ENCODE data around the gene SPDYC. TPM values are rescaled to one million over a fixed set of nuclear protein-coding genes. Genes with fewer than 3 reads are reported as not detected.

SPDYC gene
- total RNA-seq, 1 donor from 2014 or later, result not detected

- no peak for DNase-seq (ENCODE audit: low read depth)
- H3K4me3 ChIP-seq (ENCODE audit: low read depth, low read length), result no peak overlapping the region
- no peak for TF ChIP-seq CTCF (conservative IDR thresholded peaks at IDR 0.05; ENCODE audit: low read depth, low read length)
Measured at GRCh38 chr11:65131895-65132237, 38.2 kb upstream of the SPDYC start.

DNA sequence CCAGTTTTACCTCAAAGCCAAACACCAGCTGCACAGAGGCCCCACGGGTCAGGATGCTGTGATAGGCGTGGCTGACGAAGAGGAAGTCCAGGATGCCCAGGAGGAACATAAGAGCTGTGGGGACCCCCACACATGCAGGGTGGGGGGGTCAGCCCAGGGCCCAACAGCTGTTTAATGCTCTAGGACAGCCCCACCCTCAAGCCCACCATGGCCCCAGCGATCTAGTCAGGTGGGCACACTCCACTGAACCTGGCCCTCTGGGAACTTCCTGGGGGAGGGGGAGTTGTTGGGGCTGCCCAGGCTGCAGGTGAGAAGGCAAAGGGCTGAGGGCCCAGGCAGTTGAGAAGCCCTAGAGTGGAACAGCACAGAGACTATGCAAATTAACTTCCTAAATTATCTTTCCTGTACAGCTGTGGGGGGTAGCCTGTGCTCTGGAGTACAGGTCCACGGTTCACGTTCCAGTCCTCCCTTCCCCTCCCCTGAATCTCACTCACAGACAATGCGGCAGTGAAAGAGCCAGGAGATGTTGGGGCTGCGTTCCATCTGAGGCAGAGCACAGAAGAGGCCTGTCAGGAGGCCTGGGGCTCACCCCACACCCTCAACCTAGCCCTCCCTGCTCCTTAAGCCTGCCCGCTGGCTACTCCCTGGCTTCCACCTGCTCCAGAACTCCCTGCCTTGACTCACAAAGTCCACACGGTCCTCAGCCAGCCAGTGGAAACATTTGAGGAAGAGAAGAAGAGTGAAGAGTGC lies 37.6 kb upstream of the SPDYC start:
- TF ChIP-seq CTCF (conservative IDR thresholded peaks at IDR 0.05; ENCODE audit: low read depth, low read length), result no peak
- no peak overlapping the region for H3K4me3 ChIP-seq (ENCODE audit: low read depth, low read length)
- no peak for DNase-seq (ENCODE audit: low read depth)

GRCh38 chr11:65132988-65133700 lies 36.9 kb upstream of the SPDYC start:
- no peak for TF ChIP-seq CTCF (conservative IDR thresholded peaks at IDR 0.05; ENCODE audit: low read depth, low read length)
- no peak for DNase-seq (ENCODE audit: low read depth)
- peak overlapping the region; percentile 76 for H3K4me3 ChIP-seq (ENCODE audit: low read depth, low read length)

- no peak for TF ChIP-seq CTCF (conservative IDR thresholded peaks at IDR 0.05; ENCODE audit: low read depth, low read length)
- no peak for DNase-seq (ENCODE audit: low read depth)
Measured at GRCh38 chr11:65133724-65134123, 36.3 kb upstream of the SPDYC start.

GRCh38 chr11:65134240-65134951 lies 35.6 kb upstream of the SPDYC start, which contains the start of gene SYVN1:
Gene SYVN1, minus strand, starts transcription at chr11:65134519. Its CDS starts 918 bp downstream, at chr11:65133601.
- peak within 1 kb of the TSS; percentile 76 for H3K4me3 ChIP-seq (ENCODE audit: low read depth, low read length)
- TF ChIP-seq CTCF (conservative IDR thresholded peaks at IDR 0.05; ENCODE audit: low read depth, low read length), result no peak
- DNase-seq (ENCODE audit: low read depth), result no peak

More at GRCh38 chr11:65133724-65134123, 36.3 kb upstream of the SPDYC start:
- peak overlapping the region; percentile 76 for H3K4me3 ChIP-seq (ENCODE audit: low read depth, low read length)

DNA sequence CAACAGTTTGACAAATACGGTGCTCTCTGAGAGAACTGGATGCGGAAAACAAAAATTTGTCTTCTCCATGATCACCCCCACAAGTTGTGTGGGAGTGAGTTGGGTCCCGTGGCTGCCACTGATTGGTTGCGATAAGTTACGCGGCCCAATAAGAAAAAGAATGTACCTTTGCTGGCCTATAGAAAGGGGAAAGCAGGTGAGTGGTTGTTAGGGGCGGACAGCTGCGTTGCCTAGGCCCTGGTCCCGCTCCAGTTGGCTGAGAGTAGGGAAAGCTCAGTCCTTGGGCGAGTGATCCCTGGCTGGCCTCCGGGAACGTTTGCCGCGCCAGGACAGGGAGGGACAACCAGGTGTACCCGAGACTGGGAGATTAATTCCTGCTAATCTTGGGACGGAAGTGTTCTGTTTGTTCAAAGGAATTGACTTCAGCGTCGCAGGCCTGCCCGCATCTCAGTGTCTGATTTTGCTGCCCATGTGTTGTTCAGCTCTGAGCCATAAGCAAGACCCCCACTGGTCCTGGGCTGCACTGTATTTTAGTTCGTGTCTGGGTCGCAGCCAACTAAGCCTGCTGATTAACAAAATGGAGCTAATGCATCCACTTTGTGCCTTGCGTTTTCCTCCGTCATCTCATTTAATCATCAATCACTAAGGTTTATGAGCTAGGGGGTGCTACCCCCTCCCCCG lies 34.9 kb upstream of the SPDYC start:
- H3K4me3 ChIP-seq (ENCODE audit: low read depth, low read length), result peak overlapping the region; percentile 76
- no peak for TF ChIP-seq CTCF (conservative IDR thresholded peaks at IDR 0.05; ENCODE audit: low read depth, low read length)
- peak; percentile 92 for DNase-seq (ENCODE audit: low read depth)
